ENCODE results near the gene ZMIZ1. TPM values are rescaled to one million over a fixed set of nuclear protein-coding genes. Genes with fewer than 3 reads are reported as not detected.
A peak's percentile ranks its signal among the peaks of the same experiment; 100 is the strongest.

Gene ZMIZ1
- total and polyA plus RNA-seq, 4 donors = 3.9 to 19.1 (median 9.8) TPM

GRCh38 chr10:79246209-79246581 is 177.4 kb downstream of the ZMIZ1 start:
- Histone ChIP-seq H3K27ac (ENCODE audit: low read depth in 1 of 2, low read length in 2 of 2) (peak overlapping the region; percentile 55 to 77), H3K9ac (ENCODE audit: low read depth in 1 of 2, low read length in 2 of 2) (no peak overlapping the region), H3K4me1 (ENCODE audit: control insufficient read depth in 4 of 4, insufficient read depth in 4 of 4, low read length in 3 of 4) (peaks cover 13 to 42% (median 28%) of the 10 kb centered on the region in 4 donors), H3K36me3 (ENCODE audit: control insufficient read depth in 4 of 4, insufficient read depth in 3 of 4, low read depth in 1 of 4, low read length in 3 of 4) (no peaks in the 10 kb centered on the region), H3K27me3 (ENCODE audit: control insufficient read depth in 4 of 4, insufficient read depth in 4 of 4, low read length in 3 of 4) (no peaks in the 10 kb centered on the region), H3K4me3 (ENCODE audit: low read depth in 1 of 3, low read length in 3 of 3) (no peak overlapping the region), H3K9me3 (ENCODE audit: control insufficient read depth in 4 of 4, low read length in 3 of 4) (no peaks in the 10 kb centered on the region)
- no peak for DNase-seq (ENCODE audit: low spot score)
- 24% methylated on average over 14 of the region's 14 CpGs for WGBS
- TF ChIP-seq MAX (IDR thresholded peaks at IDR 0.05) = no peak
- TF ChIP-seq EGR1 (IDR thresholded peaks at IDR 0.05; ENCODE audit: low read depth in 2 of 2) = no peak
- no peak for TF ChIP-seq YY1 (IDR thresholded peaks at IDR 0.05)
- TF ChIP-seq FOXA2 (IDR thresholded peaks at IDR 0.05) = no peak
- no peak for TF ChIP-seq NR2F2 (IDR thresholded peaks at IDR 0.05)
- peak in 1 of 2 donors; percentile 48 for TF ChIP-seq HNF4A (conservative IDR thresholded peaks at IDR 0.05)
- no peak for TF ChIP-seq ATF3 (IDR thresholded peaks at IDR 0.05)
- TF ChIP-seq TAF1 (conservative IDR thresholded peaks at IDR 0.05) = no peak
- no peak for TF ChIP-seq ZBTB33 (IDR thresholded peaks at IDR 0.05)
- TF ChIP-seq HNF4G (IDR thresholded peaks at IDR 0.05) = no peak
- peak in 1 of 2 donors; percentile 68 for TF ChIP-seq RXRA (IDR thresholded peaks at IDR 0.05)
- no peak for TF ChIP-seq JUND (IDR thresholded peaks at IDR 0.05)

DNA sequence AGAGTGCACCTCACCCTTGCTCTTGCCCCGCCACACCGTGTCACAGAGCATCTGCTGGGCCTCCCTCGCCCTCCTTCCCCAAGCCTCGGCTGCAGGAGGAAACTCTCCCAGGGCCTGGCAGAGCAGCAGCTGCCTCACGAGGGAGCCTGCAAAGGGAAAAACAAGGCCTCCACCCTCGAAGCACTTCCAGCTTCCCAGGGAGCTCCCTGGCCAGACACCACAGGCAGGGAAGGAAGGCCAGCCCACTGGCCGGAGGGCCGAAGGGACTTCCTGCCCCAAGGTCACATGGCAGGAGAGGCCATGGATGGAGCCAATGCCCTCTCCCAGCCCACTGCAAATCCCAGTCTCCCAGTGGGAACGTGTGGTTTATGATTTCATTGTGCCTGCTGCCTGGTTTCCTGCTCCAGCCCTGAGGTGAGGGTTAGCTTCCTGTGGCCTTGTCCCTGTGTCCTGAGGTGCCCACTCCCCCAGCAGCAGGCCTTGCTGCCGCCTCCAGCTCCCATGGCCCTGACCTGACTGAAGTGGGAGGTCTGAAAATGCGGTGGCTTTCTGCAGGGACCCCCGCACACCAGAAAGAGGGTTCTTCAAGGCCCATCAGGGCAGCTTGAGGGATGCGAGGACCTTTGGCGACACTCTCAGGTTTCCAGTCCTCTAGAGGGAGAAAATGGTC is 178.0 kb downstream of the ZMIZ1 start:
- Histone ChIP-seq H3K27ac (ENCODE audit: low read depth in 1 of 2, low read length in 2 of 2) (peak overlapping the region; percentile 55 to 77), H3K9me3 (ENCODE audit: control insufficient read depth in 4 of 4, low read length in 3 of 4) (no peaks in the 10 kb centered on the region), H3K27me3 (ENCODE audit: control insufficient read depth in 4 of 4, insufficient read depth in 4 of 4, low read length in 3 of 4) (no peaks in the 10 kb centered on the region), H3K36me3 (ENCODE audit: control insufficient read depth in 4 of 4, insufficient read depth in 3 of 4, low read depth in 1 of 4, low read length in 3 of 4) (no peaks in the 10 kb centered on the region), H3K4me3 (ENCODE audit: low read depth in 1 of 3, low read length in 3 of 3) (no peak overlapping the region), H3K4me1 (ENCODE audit: control insufficient read depth in 4 of 4, insufficient read depth in 4 of 4, low read length in 3 of 4) (peaks cover 13 to 42% (median 27%) of the 10 kb centered on the region in 4 donors), H3K9ac (ENCODE audit: low read depth in 1 of 2, low read length in 2 of 2) (no peak overlapping the region)
- DNase-seq (ENCODE audit: low spot score) = no peak
- WGBS = 58% methylated on average over 14 of the region's 14 CpGs
- TF ChIP-seq, protein P1, sequence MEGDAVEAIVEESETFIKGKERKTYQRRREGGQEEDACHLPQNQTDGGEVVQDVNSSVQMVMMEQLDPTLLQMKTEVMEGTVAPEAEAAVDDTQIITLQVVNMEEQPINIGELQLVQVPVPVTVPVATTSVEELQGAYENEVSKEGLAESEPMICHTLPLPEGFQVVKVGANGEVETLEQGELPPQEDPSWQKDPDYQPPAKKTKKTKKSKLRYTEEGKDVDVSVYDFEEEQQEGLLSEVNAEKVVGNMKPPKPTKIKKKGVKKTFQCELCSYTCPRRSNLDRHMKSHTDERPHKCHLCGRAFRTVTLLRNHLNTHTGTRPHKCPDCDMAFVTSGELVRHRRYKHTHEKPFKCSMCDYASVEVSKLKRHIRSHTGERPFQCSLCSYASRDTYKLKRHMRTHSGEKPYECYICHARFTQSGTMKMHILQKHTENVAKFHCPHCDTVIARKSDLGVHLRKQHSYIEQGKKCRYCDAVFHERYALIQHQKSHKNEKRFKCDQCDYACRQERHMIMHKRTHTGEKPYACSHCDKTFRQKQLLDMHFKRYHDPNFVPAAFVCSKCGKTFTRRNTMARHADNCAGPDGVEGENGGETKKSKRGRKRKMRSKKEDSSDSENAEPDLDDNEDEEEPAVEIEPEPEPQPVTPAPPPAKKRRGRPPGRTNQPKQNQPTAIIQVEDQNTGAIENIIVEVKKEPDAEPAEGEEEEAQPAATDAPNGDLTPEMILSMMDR (IDR thresholded peaks at IDR 0.05; ENCODE audit: low read depth, low read length, missing input control) = no peak
- TF ChIP-seq SP1 (IDR thresholded peaks at IDR 0.05) (peak; percentile 49), EGR1 (IDR thresholded peaks at IDR 0.05; ENCODE audit: low read depth in 2 of 2) (no peak), FOXA1 (IDR thresholded peaks at IDR 0.05) (no peak), YY1 (IDR thresholded peaks at IDR 0.05) (no peak), HNF4G (IDR thresholded peaks at IDR 0.05) (no peak), TAF1 (conservative IDR thresholded peaks at IDR 0.05) (no peak), RXRA (IDR thresholded peaks at IDR 0.05) (peak; percentile 22 to 53), GABPA (IDR thresholded peaks at IDR 0.05 in 1 of 2, conservative IDR thresholded peaks at IDR 0.05 in 1 of 2) (no peak), MAX (IDR thresholded peaks at IDR 0.05) (peak; percentile 39), HNF4A (conservative IDR thresholded peaks at IDR 0.05) (no peak), NR2F2 (IDR thresholded peaks at IDR 0.05) (peak; percentile 96), ATF3 (IDR thresholded peaks at IDR 0.05) (no peak), ZBTB33 (IDR thresholded peaks at IDR 0.05) (no peak), RAD21 (IDR thresholded peaks at IDR 0.05) (peak in 1 of 2 donors; percentile 45), FOXA2 (IDR thresholded peaks at IDR 0.05) (no peak), JUND (IDR thresholded peaks at IDR 0.05) (no peak)
- TF ChIP-seq, protein P2, sequence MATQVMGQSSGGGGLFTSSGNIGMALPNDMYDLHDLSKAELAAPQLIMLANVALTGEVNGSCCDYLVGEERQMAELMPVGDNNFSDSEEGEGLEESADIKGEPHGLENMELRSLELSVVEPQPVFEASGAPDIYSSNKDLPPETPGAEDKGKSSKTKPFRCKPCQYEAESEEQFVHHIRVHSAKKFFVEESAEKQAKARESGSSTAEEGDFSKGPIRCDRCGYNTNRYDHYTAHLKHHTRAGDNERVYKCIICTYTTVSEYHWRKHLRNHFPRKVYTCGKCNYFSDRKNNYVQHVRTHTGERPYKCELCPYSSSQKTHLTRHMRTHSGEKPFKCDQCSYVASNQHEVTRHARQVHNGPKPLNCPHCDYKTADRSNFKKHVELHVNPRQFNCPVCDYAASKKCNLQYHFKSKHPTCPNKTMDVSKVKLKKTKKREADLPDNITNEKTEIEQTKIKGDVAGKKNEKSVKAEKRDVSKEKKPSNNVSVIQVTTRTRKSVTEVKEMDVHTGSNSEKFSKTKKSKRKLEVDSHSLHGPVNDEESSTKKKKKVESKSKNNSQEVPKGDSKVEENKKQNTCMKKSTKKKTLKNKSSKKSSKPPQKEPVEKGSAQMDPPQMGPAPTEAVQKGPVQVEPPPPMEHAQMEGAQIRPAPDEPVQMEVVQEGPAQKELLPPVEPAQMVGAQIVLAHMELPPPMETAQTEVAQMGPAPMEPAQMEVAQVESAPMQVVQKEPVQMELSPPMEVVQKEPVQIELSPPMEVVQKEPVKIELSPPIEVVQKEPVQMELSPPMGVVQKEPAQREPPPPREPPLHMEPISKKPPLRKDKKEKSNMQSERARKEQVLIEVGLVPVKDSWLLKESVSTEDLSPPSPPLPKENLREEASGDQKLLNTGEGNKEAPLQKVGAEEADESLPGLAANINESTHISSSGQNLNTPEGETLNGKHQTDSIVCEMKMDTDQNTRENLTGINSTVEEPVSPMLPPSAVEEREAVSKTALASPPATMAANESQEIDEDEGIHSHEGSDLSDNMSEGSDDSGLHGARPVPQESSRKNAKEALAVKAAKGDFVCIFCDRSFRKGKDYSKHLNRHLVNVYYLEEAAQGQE (IDR thresholded peaks at IDR 0.05) = peak; percentile 25
